ENCODE results near the gene FOXN1.

DNA sequence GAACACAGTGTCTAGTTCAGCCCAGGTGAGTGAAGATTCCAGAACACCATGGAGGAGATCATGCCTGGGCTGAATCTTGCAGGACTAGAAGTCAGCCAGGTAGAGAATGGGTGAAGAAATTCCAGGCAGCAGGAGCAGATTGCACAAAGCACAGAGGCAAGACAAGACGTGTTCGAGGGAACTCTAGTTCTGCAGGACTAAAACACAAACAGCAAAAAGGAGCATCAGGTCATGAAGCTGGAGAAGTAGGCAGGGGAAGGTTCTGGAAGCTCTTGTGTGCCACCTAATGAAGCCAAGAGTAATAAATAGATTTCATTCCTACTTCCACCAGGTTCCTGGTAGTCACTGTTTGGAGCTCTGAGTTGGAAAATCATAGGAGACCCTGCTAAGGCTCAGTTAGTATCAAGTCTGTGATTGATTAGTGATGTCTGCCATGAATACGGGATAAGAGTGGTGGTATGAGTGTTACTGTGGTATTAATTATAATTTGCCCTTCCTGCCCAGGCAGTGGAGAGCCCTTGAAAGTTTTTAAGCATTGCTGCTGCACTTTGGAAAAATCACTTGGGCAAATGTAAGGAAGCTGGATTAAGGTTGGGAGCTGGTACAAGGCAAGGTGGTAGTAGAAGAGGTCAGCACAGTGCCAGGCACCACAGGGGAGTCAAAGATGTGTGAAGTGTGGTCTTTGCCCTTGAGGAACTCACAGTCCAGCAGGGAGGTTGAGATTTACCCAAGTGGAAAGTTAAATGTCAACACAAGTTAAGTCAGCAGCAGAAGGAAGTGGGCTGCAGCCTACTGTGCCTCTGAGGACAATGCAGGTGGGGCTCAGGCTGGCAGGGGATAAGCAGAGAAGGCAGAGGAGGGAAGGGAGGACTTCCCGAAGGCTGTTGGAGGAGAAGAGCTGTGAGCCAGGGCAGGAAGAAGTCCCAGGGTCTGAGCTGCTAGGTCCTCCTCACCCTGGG lies 13.5 kb upstream of the FOXN1 start:
- TF ChIP-seq, protein P1, sequence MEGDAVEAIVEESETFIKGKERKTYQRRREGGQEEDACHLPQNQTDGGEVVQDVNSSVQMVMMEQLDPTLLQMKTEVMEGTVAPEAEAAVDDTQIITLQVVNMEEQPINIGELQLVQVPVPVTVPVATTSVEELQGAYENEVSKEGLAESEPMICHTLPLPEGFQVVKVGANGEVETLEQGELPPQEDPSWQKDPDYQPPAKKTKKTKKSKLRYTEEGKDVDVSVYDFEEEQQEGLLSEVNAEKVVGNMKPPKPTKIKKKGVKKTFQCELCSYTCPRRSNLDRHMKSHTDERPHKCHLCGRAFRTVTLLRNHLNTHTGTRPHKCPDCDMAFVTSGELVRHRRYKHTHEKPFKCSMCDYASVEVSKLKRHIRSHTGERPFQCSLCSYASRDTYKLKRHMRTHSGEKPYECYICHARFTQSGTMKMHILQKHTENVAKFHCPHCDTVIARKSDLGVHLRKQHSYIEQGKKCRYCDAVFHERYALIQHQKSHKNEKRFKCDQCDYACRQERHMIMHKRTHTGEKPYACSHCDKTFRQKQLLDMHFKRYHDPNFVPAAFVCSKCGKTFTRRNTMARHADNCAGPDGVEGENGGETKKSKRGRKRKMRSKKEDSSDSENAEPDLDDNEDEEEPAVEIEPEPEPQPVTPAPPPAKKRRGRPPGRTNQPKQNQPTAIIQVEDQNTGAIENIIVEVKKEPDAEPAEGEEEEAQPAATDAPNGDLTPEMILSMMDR (IDR thresholded peaks at IDR 0.05): no peak
- TF ChIP-seq GABPA (IDR thresholded peaks at IDR 0.05; ENCODE audit: low read depth) (no peak), YY1 (IDR thresholded peaks at IDR 0.05; ENCODE audit: low read depth) (no peak), RCOR1 (IDR thresholded peaks at IDR 0.05; ENCODE audit: low read length) (no peak), JUND (IDR thresholded peaks at IDR 0.05) (no peak), ELF1 (IDR thresholded peaks at IDR 0.05) (no peak)
- TF ChIP-seq, protein P2, sequence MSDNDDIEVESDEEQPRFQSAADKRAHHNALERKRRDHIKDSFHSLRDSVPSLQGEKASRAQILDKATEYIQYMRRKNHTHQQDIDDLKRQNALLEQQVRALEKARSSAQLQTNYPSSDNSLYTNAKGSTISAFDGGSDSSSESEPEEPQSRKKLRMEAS (IDR thresholded peaks at IDR 0.05; ENCODE audit: low read depth): no peak
